A204.1 (cell line): ENCODE measurements around the gene CRYGC.
A peak's percentile ranks its signal among the peaks of the same experiment; 100 is the strongest.
"Not testable (repeated sequence)": the region's sequence is repeated elsewhere in the genome, so short reads cannot be mapped to it uniquely, and the experiment has no call there.

Experiments used
- FAIRE-seq: peaks from 2 replicates; lab custom pipeline; 2012; peaks lifted over from hg19 to GRCh38; lab: Jason Lieb, UNC

Gene CRYGC

GRCh38 chr2:208129744-208130711, at the start of gene CRYGC:
CRYGC (minus strand) TSS chr2:208129828; CDS start chr2:208129792, 36 bp downstream.
- no peak for FAIRE-seq

GRCh38 chr2:208179028-208179609, 49.5 kb upstream of the CRYGC start:
- no peak for FAIRE-seq

GRCh38 chr2:208175840-208176153, 46.2 kb upstream of the CRYGC start:
- FAIRE-seq: no peak

- peak; percentile 91 for FAIRE-seq
Measured at GRCh38 chr2:208175069-208175839, 45.6 kb upstream of the CRYGC start.

- FAIRE-seq: no peak
Measured at GRCh38 chr2:208174144-208174543, 44.5 kb upstream of the CRYGC start.

- no peak for FAIRE-seq
Measured at GRCh38 chr2:208172125-208172524, 42.5 kb upstream of the CRYGC start.

GRCh38 chr2:208164951-208165755, 35.5 kb upstream of the CRYGC start:
- FAIRE-seq: no peak

- FAIRE-seq: no peak
Measured at GRCh38 chr2:208163489-208163888, 33.9 kb upstream of the CRYGC start, which contains the start of gene CRYGA. CRYGA (minus strand) TSS chr2:208163589; CDS start chr2:208163556, 33 bp downstream.

GRCh38 chr2:208156439-208156838, 26.8 kb upstream of the CRYGC start:
- no peak for FAIRE-seq

- no peak for FAIRE-seq
Measured at GRCh38 chr2:208153156-208153555, 23.5 kb upstream of the CRYGC start.

- no peak for FAIRE-seq
Measured at GRCh38 chr2:208150956-208151355, 21.3 kb upstream of the CRYGC start.

GRCh38 chr2:208150094-208150493, 20.5 kb upstream of the CRYGC start:
- no peak for FAIRE-seq

- FAIRE-seq: no peak
Measured at GRCh38 chr2:208148803-208149202, 19.2 kb upstream of the CRYGC start.

GRCh38 chr2:208147759-208148158, 18.1 kb upstream of the CRYGC start:
- FAIRE-seq: no peak

GRCh38 chr2:208147008-208147407, 17.4 kb upstream of the CRYGC start:
- FAIRE-seq: no peak

GRCh38 chr2:208146006-208146405, 16.4 kb upstream of the CRYGC start, which contains the start of gene CRYGB:
CRYGB (minus strand) TSS chr2:208146158; CDS start chr2:208146120, 38 bp downstream.
- FAIRE-seq: no peak

- FAIRE-seq: no peak
Measured at GRCh38 chr2:208142925-208143799, 13.5 kb upstream of the CRYGC start.

- no peak for FAIRE-seq
Measured at GRCh38 chr2:208142240-208142924, 12.8 kb upstream of the CRYGC start.

GRCh38 chr2:208139447-208139846, 9.8 kb upstream of the CRYGC start:
- no peak for FAIRE-seq

- FAIRE-seq: not testable (repeated sequence)
Measured at GRCh38 chr2:208138334-208138733, 8.7 kb upstream of the CRYGC start.
